Astrocyte of the cerebellum (primary cell): Measurements from ENCODE around the gene KRT17.

Experiments used
- DNase-seq: peaks from one replicate; pipeline ENCODE4 v3.0.0-alpha.2; 2011; ENCODE audit warnings: low read depth
- H3K4me3 ChIP-seq: 2 replicates; pipeline ENCODE4 v1.5.1; 2011; ENCODE audit warnings: mild to moderate bottlenecking, low read depth, low read length, moderate library complexity
- in situ Hi-C: cut with HindIII; loops from 2 replicates; pipeline ENCODE4 v1.10.0; 2017; ENCODE audit warnings: low sequenced_read_pairs
- TF ChIP-seq, protein P1 (sequence below): IDR thresholded peaks from 2 replicates; pipeline ENCODE4 v1.5.1; 2012; ENCODE audit warnings: low read length, low read depth, moderate library complexity, mild to moderate bottlenecking; ENCODE audit errors: missing control alignments

KRT17 gene

DNA sequence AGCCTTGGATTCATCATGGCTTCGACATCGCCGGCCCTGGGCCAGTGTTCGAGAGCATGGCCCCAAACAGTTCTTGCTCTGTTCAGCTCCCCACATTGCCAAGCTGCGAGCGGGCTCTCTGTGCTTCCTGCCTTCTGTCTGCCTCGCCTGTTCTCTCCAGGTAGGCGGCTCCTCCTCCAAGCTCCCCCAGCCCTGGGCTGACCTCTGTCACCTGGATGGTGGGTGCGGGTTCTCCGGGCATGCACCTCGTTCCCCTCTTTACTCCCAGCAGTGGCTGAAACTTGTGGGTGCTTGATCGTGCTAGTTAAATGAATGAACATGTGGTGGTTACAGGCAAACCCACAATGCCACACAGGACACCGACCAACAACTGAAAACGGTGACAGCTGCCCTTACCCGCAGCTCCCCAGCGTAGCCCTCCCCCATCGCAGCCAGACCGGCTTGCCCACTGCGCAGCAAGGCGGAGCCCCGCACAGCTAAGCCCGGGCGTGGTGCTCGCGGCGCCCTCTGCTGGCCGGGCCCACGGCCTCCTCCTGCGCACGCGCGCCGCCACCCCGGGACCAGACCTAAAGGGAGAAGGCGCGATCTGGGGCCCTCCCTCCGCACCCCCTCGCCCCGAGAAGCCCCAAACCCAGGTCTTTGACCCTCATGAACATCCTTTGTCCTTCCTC is 41.3 kb upstream of the KRT17 start:
- peak overlapping the region; percentile 43 for H3K4me3 ChIP-seq
- no peak for DNase-seq
- in situ Hi-C loops = loop anchor here (25.0 kb wide), 1 partner anchor 753 kb away; no protein-coding TSS in a partner anchor
- TF ChIP-seq, protein P1, sequence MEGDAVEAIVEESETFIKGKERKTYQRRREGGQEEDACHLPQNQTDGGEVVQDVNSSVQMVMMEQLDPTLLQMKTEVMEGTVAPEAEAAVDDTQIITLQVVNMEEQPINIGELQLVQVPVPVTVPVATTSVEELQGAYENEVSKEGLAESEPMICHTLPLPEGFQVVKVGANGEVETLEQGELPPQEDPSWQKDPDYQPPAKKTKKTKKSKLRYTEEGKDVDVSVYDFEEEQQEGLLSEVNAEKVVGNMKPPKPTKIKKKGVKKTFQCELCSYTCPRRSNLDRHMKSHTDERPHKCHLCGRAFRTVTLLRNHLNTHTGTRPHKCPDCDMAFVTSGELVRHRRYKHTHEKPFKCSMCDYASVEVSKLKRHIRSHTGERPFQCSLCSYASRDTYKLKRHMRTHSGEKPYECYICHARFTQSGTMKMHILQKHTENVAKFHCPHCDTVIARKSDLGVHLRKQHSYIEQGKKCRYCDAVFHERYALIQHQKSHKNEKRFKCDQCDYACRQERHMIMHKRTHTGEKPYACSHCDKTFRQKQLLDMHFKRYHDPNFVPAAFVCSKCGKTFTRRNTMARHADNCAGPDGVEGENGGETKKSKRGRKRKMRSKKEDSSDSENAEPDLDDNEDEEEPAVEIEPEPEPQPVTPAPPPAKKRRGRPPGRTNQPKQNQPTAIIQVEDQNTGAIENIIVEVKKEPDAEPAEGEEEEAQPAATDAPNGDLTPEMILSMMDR = peak; percentile 90

DNA sequence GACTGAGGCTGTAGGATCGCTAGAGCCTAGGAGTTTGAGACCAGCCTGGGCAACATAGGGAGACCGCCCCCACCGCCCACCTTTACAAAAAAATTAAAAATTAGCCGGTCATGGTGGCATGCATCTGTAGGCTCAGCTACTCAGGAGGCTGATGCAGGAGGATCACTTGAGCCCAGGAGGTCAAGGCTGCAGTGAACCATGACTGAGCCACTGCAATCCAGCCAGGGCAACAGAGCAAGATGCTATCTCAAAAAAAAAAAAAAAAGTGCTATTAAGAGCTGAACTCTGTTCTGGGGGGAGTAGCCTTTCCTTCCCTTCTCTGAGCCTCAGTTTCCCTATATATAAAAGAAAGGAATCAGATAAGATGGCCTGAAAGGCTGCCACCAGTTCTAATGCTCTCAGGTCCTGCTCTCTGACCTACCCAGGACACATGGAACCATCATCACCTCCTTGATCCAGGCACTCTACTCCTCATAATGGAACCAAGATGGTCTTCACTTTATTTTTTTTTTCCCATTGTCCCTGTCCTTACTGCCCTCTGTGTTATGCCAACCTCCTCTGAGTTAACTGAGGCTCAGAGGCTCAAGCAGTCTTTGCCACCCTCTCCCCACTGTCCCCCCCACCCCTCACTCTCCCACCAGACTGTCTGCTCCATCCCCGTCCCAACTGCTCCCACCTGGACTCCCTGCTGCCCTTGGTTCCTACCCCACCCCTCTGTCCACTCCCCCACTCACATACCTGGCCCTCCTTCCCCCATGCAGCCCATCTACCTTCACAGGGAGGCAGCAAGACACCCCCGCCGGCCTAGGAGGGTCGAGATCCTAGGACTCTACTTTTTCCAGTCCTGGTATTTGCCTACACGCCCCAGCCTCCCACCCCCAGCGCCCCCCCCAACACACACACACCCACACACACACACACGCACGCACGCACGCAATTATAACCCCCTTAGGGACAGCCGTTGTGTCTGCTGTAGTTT is 40.5 kb upstream of the KRT17 start:
- in situ Hi-C loops = loop anchor here (25.0 kb wide), 1 partner anchor 753 kb away; no protein-coding TSS in a partner anchor
- DNase-seq = no peak
- TF ChIP-seq, protein P1 = no peak
- H3K4me3 ChIP-seq = no peak overlapping the region

- no peak overlapping the region for H3K4me3 ChIP-seq
- TF ChIP-seq, protein P1 = no peak
- no peak for DNase-seq
- in situ Hi-C loops = loop anchor here (25.0 kb wide), 1 partner anchor 752 kb away; no protein-coding TSS in a partner anchor
These were observed 39.7 kb upstream of the KRT17 start for GRCh38 chr17:41664172-41664457.

- no peak overlapping the region for H3K4me3 ChIP-seq
- in situ Hi-C loops = loop anchor here (25.0 kb wide), 1 partner anchor 751 kb away; no protein-coding TSS in a partner anchor
- TF ChIP-seq, protein P1 = no peak
- DNase-seq = no peak
These were observed 39.2 kb upstream of the KRT17 start for GRCh38 chr17:41663451-41664171.

- in situ Hi-C loops = loop anchor here (25.0 kb wide), 1 partner anchor 748 kb away; no protein-coding TSS in a partner anchor
- TF ChIP-seq, protein P1 = no peak
- H3K4me3 ChIP-seq = no peak overlapping the region
- DNase-seq = no peak
These were observed 35.9 kb upstream of the KRT17 start for GRCh38 chr17:41660221-41660711.
